Endodermal cell (in vitro differentiated cells): ENCODE results near the gene MYF5. TPM values are rescaled to one million over a fixed set of nuclear protein-coding genes. Genes with fewer than 3 reads are reported as not detected.

Experiments used
- DNase-seq: peaks from one replicate; pipeline ENCODE4 v3.0.0-alpha.2; 2017
- H3K27ac ChIP-seq: 2 replicates; pipeline ENCODE4 v1.5.1; 2013; ENCODE audit warnings: mild to moderate bottlenecking, low read depth, low read length, moderate library complexity
- H3K27me3 ChIP-seq: 2 replicates; pipeline ENCODE4 v1.6.1; 2013; ENCODE audit warnings: mild to moderate bottlenecking, low read length, moderate library complexity; ENCODE audit not compliant: insufficient read depth, control insufficient read depth, poor library complexity, severe bottlenecking
- H3K36me3 ChIP-seq: 2 replicates; pipeline ENCODE4 v1.7.0; 2013; ENCODE audit warnings: mild to moderate bottlenecking, low read length, moderate library complexity; ENCODE audit not compliant: control insufficient read depth, insufficient read depth
- H3K4me1 ChIP-seq: one replicate; pipeline ENCODE4 v1.7.0; 2013; ENCODE audit warnings: low read length; ENCODE audit not compliant: control insufficient read depth, insufficient read depth
- H3K4me3 ChIP-seq: 2 replicates; pipeline ENCODE4 v1.5.1; 2013; ENCODE audit warnings: mild to moderate bottlenecking, low read length, moderate library complexity
- H3K9ac ChIP-seq: 2 replicates; pipeline ENCODE4 v1.6.1; 2013; ENCODE audit warnings: mild to moderate bottlenecking, low read length, moderate library complexity; ENCODE audit not compliant: poor library complexity, severe bottlenecking; ENCODE audit errors: extremely low read depth
- H3K9me3 ChIP-seq: 2 replicates; pipeline ENCODE4 v1.6.1; 2013; ENCODE audit warnings: mild to moderate bottlenecking, low read length, moderate library complexity; ENCODE audit not compliant: control insufficient read depth
- H3K27ac Mint-ChIP-seq: 2 replicates; pipeline ENCODE4 v1.8.0; 2020; ENCODE audit warnings: mixed read lengths
- H3K27me3 Mint-ChIP-seq: 2 replicates; pipeline ENCODE4 v1.8.0; 2021; ENCODE audit warnings: mild to moderate bottlenecking, mixed read lengths; ENCODE audit not compliant: insufficient read depth
- H3K36me3 Mint-ChIP-seq: 2 replicates; pipeline ENCODE4 v1.8.0; 2020; ENCODE audit warnings: low read depth, mixed read lengths
- H3K4me1 Mint-ChIP-seq: 2 replicates; pipeline ENCODE4 v1.8.0; 2020; ENCODE audit warnings: mixed read lengths
- H3K4me3 Mint-ChIP-seq: 2 replicates; pipeline ENCODE4 v1.8.0; 2020; ENCODE audit warnings: mild to moderate bottlenecking, moderate library complexity, mixed read lengths
- H3K9me3 Mint-ChIP-seq: 2 replicates; pipeline ENCODE4 v1.8.0; 2020; ENCODE audit warnings: mild to moderate bottlenecking, mixed read lengths
- WGBS, 2 experiments: methylation state at CpG; one replicate each; pipeline versions ENCODE4 v1.1.5 to v1.1.7; 2013; ENCODE audit warnings: missing lambda C conversion rate in 2 of 2, mixed read lengths in 1 of 2; ENCODE audit not compliant: insufficient coverage in 1 of 2, insufficient read length in 1 of 2; 5-methylcytosine and 5-hydroxymethylcytosine counted together
- total RNA-seq, 2 donors: library from RNA; stranded (reverse); fragmentation: NEBNext Ultra II Directional in 1 of 2; extraction: Animal tissue kit (Norgen Biotek cat#: 25700) in 1 of 2; gene quantifications; 2 replicates in 1 of 2; 3 replicates in 1 of 2; pipeline ENCODE4 v1.2.1, GENCODE V29; 2021
- TF ChIP-seq, protein P1 (sequence below): fragments of 200-600 bp; sonication (generic); conservative IDR thresholded peaks from 2 replicates; pipeline ENCODE4 v1.5.0; 2021; ENCODE audit warnings: antibody characterized with exemption, mild to moderate bottlenecking

The MYF5 gene
- total RNA-seq, 2 donors from 2014 or later: not detected

DNA sequence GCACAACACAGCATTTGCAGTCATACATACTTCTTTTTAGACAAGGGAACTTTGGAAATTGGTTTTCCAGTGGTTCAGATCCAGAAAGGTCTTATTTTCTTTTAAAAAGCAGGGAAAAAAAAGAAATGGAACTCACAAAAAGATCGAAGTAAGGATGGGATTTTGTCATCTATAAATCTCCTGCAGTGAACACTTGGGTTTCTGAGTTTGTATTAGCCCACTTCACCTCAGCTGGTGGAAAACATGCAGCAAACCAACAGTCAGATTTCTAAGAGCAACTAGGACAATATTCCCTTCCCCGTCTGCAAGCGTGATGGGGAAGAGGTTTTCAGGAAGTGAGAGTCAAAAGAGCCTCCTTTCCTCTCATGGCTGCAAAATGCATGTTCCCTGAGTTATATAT lies 4.6 kb downstream of the MYF5 start:
- 94 to 100% methylated on average over 3 of the region's 3 CpGs for WGBS, 2 experiments

DNA sequence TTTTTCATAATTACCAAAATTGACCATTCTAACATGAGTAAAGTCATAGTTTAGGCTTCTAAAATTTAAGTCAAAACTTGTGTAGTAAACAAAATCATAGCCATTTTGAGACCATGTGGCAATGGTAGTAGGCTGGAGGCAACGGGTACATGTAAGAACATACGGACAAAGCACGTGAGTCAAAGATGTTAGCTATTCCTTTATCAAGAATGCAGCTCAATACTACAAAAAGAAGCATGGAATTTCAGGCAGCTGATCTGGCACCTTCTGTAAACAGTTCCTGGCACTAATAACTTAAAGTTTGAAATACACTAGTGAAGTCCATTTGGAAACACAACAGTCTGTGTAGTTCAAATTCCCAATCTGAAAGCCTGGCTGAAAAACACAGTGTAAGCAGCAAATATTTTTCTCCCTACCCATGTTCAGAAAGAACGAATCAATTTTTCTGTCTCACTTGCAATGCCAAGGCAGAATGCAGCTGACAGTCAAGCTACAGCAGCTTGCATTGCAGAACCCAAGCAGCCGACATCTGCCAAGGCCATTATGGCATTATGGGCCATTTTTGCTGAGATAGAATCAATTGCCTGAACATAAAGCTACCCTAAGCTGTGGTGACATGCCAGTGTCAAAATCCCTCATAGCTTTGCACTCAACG lies 29.3 kb downstream of the MYF5 start:
- 79 to 92% methylated on average over 2 to 6 of the region's 6 CpGs for WGBS, 2 experiments

More for the DNA sequence above, 4.6 kb downstream of the MYF5 start:
- Mint-ChIP-seq H3K36me3 (no peaks in the 10 kb centered on the region), H3K9me3 (no peaks in the 10 kb centered on the region), H3K27ac (no peak overlapping the region), H3K4me3 (no peak overlapping the region), H3K27me3 (peaks cover 22% of the 10 kb centered on the region), H3K4me1 (peaks cover 2% of the 10 kb centered on the region)
- no peak for DNase-seq
- no peaks in the 10 kb centered on the region for H3K9me3 ChIP-seq
- no peaks in the 10 kb centered on the region for H3K4me1 ChIP-seq
- no peaks in the 10 kb centered on the region for H3K27me3 ChIP-seq
- H3K4me3 ChIP-seq: no peak overlapping the region
- TF ChIP-seq, protein P1, sequence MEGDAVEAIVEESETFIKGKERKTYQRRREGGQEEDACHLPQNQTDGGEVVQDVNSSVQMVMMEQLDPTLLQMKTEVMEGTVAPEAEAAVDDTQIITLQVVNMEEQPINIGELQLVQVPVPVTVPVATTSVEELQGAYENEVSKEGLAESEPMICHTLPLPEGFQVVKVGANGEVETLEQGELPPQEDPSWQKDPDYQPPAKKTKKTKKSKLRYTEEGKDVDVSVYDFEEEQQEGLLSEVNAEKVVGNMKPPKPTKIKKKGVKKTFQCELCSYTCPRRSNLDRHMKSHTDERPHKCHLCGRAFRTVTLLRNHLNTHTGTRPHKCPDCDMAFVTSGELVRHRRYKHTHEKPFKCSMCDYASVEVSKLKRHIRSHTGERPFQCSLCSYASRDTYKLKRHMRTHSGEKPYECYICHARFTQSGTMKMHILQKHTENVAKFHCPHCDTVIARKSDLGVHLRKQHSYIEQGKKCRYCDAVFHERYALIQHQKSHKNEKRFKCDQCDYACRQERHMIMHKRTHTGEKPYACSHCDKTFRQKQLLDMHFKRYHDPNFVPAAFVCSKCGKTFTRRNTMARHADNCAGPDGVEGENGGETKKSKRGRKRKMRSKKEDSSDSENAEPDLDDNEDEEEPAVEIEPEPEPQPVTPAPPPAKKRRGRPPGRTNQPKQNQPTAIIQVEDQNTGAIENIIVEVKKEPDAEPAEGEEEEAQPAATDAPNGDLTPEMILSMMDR: no peak
- H3K9ac ChIP-seq: no peak overlapping the region
- H3K36me3 ChIP-seq: no peaks in the 10 kb centered on the region
- H3K27ac ChIP-seq: no peak overlapping the region

DNA sequence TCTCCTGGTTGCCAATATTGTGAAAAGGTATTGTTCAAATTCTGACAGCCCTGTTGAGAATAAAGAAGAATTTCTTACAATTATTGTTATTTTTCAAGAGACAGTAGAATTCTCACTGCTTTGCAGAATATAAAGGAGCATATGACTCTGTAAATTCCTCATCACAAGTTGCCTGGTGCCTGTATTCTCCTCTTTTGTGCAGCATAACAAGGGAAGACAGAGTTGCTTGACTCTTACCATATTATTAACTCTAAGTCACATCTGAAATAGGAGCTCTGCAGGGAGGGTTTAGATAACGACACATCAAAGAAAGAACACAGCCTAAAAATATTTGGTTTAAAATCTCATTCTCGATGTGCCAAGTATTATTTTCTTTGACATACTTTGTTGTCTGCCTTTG lies 31.1 kb downstream of the MYF5 start:
- no peaks in the 10 kb centered on the region for H3K27me3 Mint-ChIP-seq
- Histone ChIP-seq H3K4me3 (no peak overlapping the region), H3K9ac (no peak overlapping the region), H3K9me3 (no peaks in the 10 kb centered on the region), H3K27me3 (no peaks in the 10 kb centered on the region), H3K36me3 (no peaks in the 10 kb centered on the region), H3K4me1 (no peaks in the 10 kb centered on the region), H3K27ac (no peak overlapping the region)
- WGBS, 2 experiments: 91% methylated on average over 2 of the region's 2 CpGs; no CpG with 5 or more reads in 1 of the 2 experiments
- no peak overlapping the region for H3K4me3 Mint-ChIP-seq
- TF ChIP-seq, protein P1: no peak
- H3K4me1 Mint-ChIP-seq: no peaks in the 10 kb centered on the region
- H3K9me3 Mint-ChIP-seq: no peaks in the 10 kb centered on the region
- H3K36me3 Mint-ChIP-seq: peaks cover 2% of the 10 kb centered on the region
- no peak overlapping the region for H3K27ac Mint-ChIP-seq
- DNase-seq: no peak

More for the DNA sequence above, 29.3 kb downstream of the MYF5 start:
- no peak overlapping the region for H3K4me3 Mint-ChIP-seq
- no peak overlapping the region for H3K4me3 ChIP-seq
- no peaks in the 10 kb centered on the region for H3K4me1 Mint-ChIP-seq
- no peaks in the 10 kb centered on the region for H3K9me3 ChIP-seq
- H3K27ac Mint-ChIP-seq: no peak overlapping the region
- no peak overlapping the region for H3K9ac ChIP-seq
- no peak for DNase-seq
- no peaks in the 10 kb centered on the region for H3K9me3 Mint-ChIP-seq
- no peaks in the 10 kb centered on the region for H3K4me1 ChIP-seq
- no peak overlapping the region for H3K27ac ChIP-seq
- TF ChIP-seq, protein P1: no peak
- no peaks in the 10 kb centered on the region for H3K36me3 ChIP-seq
- no peaks in the 10 kb centered on the region for H3K27me3 ChIP-seq
- no peaks in the 10 kb centered on the region for H3K27me3 Mint-ChIP-seq
- no peaks in the 10 kb centered on the region for H3K36me3 Mint-ChIP-seq
